Daoy (cell line): ENCODE measurements around the gene BIN1. TPM values are rescaled to one million over a fixed set of nuclear protein-coding genes. Genes with fewer than 3 reads are reported as not detected.
A peak's percentile ranks its signal among the peaks of the same experiment; 100 is the strongest.
"Not testable (repeated sequence)": the region's sequence is repeated elsewhere in the genome, so short reads cannot be mapped to it uniquely, and the experiment has no call there.

Experiments
- DNase-seq: peaks from one replicate; pipeline ENCODE4 v3.0.0-alpha.2; 2015; ENCODE audit warnings: low read depth
- total RNA-seq: library from RNA; depleted of rRNA; stranded (reverse); fragments of >200 nt; shearing (Covaris generic); gene quantifications from 2 replicates; pipeline ENCODE4 v1.2.3, GENCODE V29; 2014

BIN1 gene
- total RNA-seq, 1 experiment from 2014 or later = 74.2 TPM

DNA sequence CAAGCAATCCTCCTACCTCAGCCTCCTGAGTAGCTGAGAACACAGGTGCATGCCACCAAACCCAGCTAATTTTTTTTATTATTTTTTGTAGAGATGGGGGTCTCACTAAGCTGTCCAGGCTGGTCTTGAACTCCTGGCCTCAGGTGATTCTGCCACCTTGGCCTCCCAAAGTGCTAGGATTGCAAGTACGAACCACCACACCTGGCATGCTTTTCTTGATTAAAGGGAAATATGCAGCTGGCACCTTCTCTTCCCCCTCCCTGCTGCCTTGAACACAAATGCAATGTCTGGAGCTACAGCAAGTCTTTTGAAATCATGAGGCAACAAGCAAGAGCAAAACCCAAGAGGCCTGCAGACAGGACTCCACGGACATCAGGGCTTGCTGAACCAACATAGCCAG, 26.8 kb upstream of the BIN1 start:
- DNase-seq = no peak

DNA sequence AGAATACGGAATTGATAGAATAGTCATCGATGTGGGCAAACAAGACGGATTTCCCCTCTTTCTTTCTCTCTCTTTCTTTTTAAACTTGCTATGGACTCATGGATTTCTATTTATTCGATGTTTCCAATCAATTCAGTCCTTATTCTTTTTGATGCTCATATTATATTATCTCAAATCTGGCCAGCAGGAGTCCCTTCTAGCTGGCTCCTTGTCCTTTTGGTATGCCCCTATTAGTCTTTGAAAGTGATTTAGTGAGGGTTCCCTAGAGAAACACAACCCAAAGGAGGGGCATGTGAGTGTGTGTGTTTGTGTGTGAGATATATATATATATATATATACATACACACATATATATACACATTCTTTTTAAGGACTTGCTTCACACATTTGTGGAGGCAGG, 23.5 kb upstream of the BIN1 start:
- DNase-seq = no peak

DNA sequence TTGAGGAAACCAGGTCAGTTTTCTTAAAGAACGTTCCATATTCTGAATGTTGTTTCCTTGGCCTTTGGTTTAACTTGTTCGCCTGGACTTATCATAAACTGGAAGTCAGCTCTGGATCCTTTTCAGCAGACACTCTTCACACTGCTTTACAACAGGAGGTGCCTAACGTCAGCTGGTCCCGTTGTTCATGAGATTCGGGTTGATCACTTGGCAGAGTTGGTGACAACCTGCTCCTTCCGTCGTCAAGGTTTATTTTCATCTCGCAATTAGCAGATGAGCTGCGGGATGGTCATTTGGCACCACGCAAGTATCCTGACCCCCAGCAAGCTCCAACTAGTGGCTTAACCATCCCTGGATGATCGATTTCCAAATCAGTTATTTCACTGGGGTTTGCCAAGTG, 23.0 kb upstream of the BIN1 start:
- no peak for DNase-seq

DNA sequence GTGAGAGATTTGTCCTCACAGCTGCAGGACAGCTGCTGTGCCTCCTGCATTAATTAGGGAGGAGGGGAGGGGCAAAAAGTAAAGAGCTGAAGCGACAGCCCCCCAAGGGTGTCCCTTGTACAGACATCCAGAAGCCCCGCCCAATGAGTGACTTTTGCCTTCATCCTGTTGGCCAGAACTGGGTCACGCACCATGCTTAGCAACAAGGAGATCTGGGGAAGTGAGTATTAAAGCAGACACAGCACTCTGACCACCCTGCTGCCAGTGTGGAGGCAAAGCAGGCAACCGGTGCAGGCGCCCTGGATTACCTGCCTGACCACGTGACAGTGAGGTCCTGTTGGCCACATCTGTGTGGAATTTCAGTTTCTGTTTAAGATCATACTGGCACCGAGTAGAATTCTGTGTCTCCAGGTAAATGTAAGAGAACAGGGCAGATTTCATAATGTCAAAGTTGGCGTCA, 21.5 kb upstream of the BIN1 start:
- no peak for DNase-seq

DNA sequence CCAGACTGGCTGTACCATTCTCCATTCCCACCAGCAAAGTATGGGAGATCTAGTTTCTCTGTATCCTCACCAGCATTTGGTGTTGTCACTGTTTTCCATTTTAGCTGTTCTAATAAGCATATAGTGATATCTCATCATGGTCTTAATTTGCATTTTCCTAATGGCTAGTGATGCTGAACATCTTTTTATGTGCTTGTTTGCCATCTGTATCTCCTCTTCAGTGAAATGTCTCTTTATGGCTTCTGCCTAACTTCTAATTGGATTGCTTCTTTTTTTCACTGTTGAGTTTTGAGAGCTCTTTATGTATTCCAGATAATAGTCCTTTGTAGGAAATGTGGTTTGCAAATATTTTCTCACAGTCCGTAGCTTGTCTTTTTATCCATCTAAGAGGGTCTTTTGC, 18.9 kb upstream of the BIN1 start:
- no peak for DNase-seq

DNA sequence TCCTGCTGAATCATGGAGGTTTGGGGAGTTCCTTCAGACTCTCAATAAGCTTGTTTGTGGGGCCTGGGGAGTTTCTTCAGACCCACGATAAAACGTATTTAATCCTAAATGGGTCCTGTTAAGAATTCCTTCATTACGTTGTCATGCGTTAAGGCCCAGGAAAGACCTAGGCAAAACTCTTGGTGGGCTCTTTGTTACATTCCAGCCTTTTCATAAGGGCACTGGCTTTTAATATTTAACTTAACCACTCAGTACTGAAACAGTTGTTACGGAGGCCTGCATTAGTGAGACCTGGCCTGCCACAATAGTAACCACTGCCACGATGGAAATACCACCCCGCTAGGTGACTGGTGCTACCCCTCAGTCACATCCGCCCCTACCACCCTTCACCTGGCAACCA, 17.5 kb upstream of the BIN1 start:
- DNase-seq = no peak

DNA sequence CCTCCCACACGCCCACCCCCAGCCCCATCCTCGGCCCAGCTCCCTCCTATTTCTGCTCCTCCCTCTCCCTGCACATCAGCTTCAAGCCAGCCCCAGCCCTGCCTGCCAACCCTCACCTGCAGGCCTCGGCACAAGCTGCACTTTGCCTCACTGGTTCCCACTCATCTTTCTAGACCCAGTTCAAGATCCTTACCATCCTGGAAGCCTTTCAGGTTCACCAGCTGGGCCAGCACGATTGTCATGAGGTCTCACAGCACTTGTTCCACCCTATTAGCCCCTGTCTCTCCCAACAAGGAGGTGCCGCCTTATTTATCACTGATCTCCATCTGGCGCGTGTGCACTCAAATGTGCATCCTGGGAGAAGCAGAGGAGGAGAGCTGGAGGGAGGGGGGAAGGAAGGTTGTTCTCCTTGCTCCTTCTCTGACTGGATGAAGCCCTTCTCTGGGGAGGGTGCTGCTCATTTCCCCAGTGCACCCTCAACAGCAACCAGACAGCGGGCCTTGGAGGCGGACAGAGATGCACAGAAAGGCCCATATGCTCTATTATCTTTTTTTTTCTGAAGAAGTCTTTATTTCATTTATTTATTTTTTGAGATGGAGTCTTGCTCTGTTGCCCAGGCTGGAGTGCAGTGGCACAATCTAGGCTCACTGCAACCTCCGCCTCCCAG, 15.5 kb upstream of the BIN1 start:
- no peak for DNase-seq

DNA sequence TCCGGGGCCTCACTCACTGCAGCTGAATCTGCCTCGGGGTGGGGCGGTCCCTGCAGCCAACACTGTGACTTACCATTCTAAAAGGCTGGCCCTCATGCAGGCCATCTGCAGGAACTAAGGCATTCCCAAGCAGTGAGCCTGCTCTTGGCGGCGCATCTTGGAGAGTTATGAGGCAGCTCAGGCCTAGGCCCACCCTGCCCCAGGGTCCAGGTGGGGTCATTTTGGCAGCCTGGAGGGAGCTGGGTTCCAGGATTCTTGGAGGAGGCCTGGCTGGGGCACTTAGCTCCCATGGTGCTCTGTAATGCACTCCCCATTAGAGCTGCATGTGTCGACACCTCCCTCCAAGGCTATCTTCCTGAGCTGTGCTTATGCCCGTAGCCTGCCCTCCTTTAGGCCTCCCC, 14.8 kb upstream of the BIN1 start:
- no peak for DNase-seq

DNA sequence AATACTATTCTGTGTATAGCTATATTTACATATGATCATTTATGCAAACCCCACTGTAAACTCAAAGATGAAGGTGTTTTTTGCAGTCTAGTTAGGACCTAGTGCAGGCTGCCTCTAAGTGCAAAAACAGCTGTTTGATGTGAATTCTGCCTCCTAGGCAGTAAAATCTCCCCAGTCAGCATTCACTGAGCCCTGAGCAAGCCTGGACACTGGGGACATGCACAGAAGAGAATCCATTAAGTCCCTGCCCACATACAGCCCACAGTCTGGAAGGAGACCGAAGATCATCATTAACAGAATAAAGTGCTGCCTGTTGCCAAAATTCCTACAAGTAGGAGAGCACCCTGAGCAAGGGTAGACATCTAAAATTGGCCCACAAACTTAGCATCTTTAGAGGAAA, 14.4 kb upstream of the BIN1 start:
- DNase-seq = no peak

DNA sequence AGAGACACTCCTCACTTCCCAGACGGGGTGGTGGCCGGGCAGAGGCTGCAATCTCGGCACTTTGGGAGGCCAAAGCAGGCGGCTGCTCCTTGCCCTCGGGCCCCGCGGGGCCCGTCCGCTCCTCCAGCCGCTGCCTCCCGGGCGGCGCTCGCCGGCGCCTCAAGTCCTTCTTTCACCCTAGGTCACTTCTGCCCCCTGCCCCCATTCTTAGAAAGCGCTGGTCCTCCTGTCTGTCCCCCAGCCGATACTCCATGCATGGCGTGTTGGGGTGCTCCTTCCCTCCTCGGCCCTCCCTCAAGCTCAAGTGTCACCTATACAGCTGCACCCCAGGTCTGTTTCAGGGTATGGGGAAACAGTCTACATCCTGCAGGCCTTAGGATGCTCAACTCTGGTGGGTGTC, 13.5 kb upstream of the BIN1 start:
- DNase-seq = not testable (repeated sequence)

DNA sequence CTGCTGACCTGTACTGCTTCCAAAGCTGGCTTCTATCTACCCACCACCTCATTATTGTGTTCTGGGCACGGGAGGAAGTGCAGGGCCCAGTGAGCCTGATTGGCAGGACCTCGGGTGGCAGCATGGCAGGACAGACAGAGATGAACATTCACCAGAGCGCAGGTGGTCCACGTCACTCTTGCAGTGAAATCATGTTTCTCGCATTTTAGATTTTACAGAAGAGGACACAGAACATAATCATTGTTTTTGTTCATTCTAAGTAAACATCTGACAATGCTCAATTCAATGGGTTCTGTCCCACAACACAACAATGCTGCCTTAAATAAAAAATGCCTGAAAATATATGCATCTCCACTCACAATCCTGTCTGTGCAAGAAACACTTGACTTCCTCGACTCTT, 11.5 kb upstream of the BIN1 start:
- DNase-seq = no peak

DNA sequence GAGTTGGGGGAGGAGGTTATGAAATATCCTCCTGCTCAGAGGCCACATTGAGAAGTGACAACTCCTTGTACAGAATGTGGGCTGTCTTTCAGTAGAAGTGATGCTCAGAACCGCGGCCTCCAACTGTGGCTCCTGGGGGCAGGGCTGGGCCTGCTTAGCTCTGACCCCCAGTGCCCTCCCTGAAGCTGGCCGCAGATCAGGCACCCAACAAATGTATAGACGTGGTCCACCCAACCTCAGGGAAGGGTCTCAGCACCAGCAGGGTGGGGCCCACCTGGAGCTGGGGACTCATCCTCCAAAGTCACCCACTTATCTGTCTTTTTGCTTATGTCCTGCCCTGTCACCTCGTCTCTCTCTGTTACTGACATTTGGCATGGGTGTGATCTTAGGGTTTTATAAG, 11.1 kb upstream of the BIN1 start:
- DNase-seq = no peak

DNA sequence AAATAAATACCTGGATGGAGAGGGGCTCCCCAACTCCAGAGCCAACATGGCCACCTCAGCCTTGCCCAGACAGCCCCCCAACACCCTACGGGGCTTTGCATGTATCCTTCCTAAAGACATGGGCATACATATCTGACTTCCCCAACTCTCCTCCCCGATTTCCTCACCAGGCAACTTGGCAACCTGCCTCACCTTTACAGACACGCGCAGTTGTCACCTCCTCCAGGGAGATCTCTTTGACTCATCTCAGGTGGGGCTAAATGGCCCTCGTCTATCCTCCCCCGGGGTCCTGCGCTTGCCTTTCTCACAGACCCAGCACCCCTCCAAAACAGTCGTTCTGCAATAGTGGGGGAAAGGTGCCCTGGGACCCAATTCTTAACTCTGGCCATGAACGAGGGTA, 10.6 kb upstream of the BIN1 start:
- DNase-seq = no peak

DNA sequence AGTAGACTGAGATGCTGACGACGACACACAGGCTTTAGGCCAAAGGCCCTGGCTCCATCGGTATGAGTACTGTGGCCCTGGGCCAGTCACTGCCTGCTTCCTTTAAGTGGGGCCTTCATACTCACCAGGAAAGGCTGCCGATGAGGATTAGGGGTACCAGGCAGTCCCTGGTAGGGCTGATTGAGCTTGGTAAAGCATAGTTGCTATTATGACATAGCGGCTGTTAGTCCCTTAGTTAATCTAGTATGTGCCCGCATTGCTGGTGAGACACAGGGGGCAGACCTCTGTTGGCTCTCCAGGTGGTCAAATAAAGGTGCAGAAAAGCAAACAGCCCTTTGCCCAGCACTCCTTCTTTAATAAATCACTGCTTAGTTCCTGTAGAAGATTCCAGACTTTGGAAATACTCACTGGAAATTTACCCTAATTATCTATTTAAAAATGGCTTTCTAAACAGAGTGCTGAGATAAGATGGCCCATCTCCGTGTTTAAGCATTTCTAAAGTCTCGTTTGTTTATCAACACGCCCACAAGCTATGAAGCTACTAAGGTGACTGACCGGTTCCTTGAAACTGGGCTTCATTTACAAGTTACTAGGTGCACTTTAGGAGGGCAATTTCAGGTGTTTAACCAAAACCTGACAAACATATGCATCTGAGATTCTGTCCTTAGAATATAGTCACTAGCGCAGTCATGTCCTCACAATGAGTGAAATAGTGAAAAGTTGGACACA, 8.7 kb upstream of the BIN1 start:
- no peak for DNase-seq

DNA sequence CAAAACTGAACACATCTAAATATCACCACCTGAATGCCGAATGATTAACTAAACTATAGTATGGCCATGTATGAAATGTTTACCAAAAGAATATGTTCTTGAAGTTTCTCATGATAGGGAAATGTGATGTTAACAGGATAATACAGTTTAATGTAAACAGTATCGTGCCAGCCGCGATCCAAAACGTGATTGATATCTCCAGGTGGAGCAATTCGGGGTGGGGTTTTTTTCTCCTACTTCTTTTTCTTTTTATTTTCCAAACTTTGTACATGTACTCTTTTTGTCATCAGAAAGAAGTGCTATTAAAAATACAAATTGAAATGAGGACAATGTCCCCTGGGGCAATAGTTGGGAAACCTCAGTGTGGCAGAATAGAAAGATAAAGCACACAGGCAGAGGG, 4.0 kb upstream of the BIN1 start:
- no peak for DNase-seq

DNA sequence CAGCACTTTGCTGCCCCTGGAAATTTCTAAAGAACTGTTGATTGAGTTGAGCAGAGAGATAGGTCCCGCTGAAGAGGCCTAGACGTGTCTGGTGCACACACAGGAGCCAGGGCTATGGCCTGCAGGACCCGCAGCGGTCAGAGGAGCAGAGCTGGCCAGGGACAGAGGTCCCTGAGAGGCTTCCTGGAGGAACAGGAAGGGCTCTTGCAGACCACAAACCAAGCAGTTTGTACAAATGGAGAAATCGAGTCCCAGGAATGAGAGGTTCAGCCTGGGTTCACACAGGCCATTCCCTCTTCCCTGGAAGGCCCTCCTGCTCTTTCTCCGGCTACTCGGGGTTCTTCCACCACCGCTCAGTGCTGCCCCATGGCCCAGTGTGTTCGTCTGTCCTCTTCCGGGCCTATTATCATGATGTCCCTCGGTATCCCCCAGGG, 1.2 kb upstream of the BIN1 start:
- DNase-seq = no peak

DNA sequence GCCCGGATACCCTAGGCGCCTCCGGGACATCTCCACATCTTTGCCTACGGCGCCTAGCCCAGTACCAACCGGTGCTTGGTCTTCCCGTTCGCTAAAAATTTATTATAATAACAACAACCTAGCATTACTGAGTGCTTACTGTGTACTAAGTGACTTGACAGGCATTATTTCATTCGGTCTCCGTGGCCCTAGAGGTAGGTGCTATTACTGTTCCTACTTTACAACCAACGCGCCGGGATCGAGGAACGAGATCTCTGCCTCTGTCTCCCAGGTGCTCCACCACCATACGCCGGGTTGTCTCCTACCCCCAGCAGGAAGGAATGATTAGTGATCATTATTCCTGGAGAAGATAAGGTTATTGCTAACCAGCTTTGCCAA, 657 bp upstream of the BIN1 start:
- DNase-seq = no peak

DNA sequence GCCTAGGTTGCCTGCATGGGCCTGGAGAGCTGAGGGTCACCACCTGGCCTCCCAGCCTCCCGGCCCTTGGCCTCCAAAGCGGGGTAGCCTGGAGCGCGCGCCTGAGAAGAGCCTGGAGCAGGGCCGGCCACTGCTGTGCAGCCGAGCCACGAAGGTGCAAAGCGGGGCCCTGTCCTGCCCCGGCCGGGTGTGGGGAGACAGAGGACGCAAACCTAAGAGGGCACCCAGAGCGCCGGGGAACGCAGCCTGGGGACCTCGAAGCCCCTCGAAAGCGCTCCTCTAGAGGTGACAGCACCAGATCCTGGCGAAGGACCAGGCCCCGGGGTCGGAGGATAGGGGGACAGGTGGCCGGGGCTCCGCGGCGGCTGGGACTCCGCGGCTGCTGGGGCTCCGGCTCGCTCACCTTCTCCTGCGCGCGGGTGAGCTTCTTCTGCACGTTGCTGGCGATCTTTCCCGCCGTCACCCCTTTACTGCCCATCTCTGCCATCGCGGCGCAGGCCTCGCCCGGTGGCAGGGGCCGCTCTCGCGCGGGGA, 430 bp downstream of the BIN1 start:
- DNase-seq = no peak

DNA sequence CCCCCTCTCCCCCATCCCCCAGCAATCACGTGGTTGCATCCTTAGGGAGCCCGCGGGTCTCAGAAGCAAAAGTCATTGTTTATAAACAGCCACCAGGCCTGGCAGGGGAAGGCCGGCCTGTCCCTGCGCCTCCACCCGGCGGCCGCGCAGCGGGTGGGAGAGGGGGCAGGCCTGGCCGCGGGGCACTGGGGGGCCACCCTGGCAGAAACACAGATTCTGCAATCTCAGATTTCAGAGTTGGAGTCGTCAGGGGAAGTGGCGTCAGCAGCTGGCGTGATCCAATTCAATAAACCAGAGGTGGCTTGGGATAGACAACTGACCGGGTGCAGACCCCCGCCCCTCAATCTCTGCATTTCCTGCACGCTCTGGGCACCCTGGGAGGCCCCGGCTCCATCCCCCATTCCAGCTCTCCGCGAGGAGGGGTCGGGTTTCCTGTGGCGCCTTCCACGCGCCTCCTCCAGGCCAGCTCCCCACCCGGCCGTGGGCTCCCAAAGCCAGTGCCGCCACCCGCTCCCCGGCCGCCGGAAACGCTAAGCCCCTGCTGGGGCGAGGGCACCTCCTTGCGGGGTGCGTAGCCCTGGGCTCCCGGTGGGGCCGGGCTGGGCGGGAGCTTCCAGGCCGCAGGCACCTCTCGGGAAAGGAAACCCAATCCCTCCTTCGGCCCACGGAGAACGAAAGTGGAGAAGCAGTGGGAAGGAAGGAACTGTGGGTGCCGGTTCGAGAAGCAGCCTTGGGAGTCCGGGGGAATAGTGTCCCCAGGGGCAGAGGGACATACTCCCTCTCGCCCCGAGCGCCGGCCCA, 1.1 kb downstream of the BIN1 start:
- DNase-seq = peak; percentile 58

DNA sequence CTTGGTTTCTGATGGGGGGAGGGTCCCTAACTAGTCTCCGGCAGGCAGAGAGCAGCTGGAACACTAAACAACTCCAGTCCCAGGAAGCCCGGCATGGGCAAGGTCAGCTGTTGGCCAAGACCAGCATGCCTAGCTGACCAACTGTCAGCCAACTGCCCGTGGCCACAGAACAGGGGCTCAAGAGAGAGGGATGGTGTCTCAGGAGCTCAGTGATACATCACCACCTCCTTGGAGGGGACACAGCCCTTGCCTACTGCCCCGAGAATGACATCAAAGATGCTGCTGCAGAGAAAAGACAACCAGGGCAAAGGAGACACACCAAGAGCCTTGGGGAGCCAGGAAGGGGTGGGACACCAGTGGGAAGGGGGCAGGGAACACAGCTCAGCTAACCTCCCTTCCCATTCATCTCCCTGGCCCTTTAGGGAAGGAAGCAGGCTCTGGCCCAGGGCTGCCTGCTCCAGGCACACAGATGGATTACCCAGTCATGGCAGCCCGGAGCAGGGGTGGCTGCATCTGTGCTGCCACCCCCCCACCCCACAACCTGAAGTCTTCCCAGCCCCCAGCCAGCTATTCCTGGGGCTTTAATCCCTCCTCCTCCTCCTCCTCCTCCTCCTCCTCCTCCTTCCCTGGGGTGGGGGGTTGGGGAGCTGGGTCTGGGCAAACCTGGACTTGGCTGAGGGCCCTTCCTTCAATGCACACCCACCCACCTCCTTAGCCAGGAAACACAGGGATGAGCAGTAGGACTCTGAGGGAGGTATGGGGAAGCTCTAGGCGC, 1.9 kb downstream of the BIN1 start:
- peak; percentile 26 for DNase-seq

DNA sequence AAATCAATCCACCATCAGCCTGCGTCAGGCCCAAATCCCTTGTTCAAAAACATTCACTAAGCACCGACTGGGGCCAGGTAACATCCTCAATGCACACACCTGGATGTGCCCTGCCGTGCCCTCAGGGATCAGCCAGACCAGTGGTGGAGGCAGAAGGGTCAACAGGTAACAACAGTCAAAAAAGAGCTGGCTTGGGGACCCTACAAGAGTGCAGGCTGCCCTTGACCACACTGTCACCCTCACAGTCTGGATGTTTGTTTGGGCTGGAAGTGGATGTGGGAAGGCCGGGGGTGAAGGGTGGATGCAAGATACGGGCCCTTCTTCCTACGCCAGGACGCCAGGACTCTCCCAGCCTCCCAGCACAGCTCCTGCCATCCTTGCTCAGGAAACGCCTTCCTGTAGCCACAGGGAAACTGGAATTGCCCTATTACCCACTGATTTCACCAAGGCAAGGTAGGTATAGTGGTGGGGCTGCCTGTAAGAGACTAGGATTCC, 2.7 kb downstream of the BIN1 start:
- no peak for DNase-seq
